Brain microvascular endothelial cell (primary cell): ENCODE results near the gene CDH13.

Source experiments
- DNase-seq: peaks from one replicate; pipeline ENCODE4 v3.0.0-alpha.2; 2020
- H3K27ac ChIP-seq: fragments of 250-450 bp; sonication (Bioruptor Pico); 2 replicates; pipeline ENCODE4 v1.5.1; 2020; ENCODE audit warnings: mild to moderate bottlenecking, moderate library complexity
- H3K27me3 ChIP-seq: fragments of 250-450 bp; sonication (Bioruptor Pico); replicated peaks from 2 replicates; pipeline ENCODE4 v1.5.1; 2020; ENCODE audit warnings: mild to moderate bottlenecking
- H3K36me3 ChIP-seq: fragments of 250-450 bp; sonication (Bioruptor Pico); replicated peaks from 2 replicates; pipeline ENCODE4 v1.5.1; 2020; ENCODE audit warnings: mild to moderate bottlenecking
- H3K4me3 ChIP-seq: 2 replicates; pipeline ENCODE4 v1.5.1; 2011; ENCODE audit warnings: low read depth, mild to moderate bottlenecking, control low read depth, low read length, moderate library complexity
- in situ Hi-C: cut with HindIII; loops from 2 replicates; pipeline ENCODE4 v1.10.0; 2017; ENCODE audit warnings: low sequenced_read_pairs, low pct_ligation_motif_present
- TF ChIP-seq, protein P1 (sequence below): IDR thresholded peaks from 2 replicates; pipeline ENCODE4 v1.5.1; 2011; ENCODE audit warnings: low read depth, mild to moderate bottlenecking, moderate library complexity, low read length, control low read depth, inconsistent platforms; ENCODE audit errors: missing control alignments

Gene CDH13

DNA sequence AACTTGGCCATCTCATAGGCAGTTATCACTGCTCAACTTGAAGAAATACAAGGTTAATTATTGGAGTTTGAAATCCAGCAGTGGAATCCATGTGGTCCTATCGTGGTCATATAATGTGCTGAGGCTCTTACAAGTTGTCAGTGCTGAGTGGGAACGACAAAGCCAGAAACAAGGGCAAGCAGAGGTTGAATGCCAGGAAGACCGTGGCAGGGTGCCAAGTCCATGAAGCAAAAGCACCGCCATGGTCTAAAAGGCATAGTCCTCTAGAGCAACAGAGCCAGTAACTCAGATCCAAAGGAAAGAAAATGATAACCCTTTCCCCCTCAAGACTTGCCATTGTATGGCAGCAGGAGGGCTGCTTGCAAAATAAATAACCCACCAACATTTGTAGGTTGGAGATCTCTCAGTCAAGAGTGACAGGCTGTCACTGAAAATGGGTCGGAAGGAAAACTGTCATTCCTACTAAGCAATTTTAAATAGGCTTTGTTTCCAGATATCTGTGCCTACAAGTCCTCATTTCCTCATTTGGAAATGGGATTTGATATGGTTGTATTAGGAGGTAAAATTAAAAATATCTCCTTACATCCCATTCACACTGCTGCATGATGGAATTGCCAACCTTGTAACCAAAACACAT is 1144.7 kb downstream of the CDH13 start:
- in situ Hi-C loops, result no loop called here
- no peak overlapping the region for H3K27ac ChIP-seq
- no peak overlapping the region for H3K4me3 ChIP-seq
- DNase-seq, result no peak
- H3K36me3 ChIP-seq, result no peaks in the 10 kb centered on the region
- H3K27me3 ChIP-seq, result no peaks in the 10 kb centered on the region
- TF ChIP-seq, protein P1, sequence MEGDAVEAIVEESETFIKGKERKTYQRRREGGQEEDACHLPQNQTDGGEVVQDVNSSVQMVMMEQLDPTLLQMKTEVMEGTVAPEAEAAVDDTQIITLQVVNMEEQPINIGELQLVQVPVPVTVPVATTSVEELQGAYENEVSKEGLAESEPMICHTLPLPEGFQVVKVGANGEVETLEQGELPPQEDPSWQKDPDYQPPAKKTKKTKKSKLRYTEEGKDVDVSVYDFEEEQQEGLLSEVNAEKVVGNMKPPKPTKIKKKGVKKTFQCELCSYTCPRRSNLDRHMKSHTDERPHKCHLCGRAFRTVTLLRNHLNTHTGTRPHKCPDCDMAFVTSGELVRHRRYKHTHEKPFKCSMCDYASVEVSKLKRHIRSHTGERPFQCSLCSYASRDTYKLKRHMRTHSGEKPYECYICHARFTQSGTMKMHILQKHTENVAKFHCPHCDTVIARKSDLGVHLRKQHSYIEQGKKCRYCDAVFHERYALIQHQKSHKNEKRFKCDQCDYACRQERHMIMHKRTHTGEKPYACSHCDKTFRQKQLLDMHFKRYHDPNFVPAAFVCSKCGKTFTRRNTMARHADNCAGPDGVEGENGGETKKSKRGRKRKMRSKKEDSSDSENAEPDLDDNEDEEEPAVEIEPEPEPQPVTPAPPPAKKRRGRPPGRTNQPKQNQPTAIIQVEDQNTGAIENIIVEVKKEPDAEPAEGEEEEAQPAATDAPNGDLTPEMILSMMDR, result no peak

DNA sequence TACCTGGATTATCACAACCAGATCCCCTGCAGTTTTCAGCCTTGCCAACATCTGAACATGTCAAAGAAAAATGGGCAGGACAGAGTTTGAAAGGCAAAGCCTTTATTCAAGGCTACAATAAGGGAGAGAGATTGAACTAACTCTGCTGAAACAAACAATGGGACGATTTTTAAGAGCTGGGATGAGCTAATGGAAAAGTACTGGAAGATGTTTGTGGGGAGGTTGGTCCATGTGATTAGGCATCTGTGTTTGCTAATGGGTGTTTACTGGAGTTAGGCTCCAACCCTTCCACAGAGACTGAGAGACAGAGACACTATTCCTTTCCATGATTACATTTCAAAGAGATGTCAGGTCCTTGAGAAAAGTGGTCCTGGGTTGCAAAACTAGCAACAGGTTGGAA is 1146.0 kb downstream of the CDH13 start:
- Histone ChIP-seq H3K36me3 (no peaks in the 10 kb centered on the region), H3K4me3 (no peak overlapping the region), H3K27ac (no peak overlapping the region), H3K27me3 (no peaks in the 10 kb centered on the region)
- in situ Hi-C loops, result no loop called here
- no peak for DNase-seq
- TF ChIP-seq, protein P1, result no peak

DNA sequence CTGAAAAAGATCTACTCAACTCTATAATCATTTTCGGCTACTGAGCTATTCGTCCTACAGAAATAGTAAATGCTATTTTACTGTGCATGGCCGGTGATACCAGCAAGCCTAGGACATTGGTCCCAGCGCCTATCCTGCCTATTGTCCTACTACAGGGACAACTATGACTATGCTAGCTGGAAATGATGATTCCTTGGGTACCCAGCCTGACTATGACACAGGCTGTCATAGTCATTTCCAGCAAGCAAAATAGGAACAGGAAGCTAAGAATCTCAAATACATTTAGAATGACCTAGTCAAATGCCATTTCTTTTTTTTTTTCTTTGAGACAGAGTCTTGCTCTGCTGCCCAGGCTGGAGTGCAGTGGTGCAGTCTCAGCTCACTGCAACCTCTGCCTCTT is 1147.3 kb downstream of the CDH13 start:
- H3K27me3 ChIP-seq, result no peaks in the 10 kb centered on the region
- no peaks in the 10 kb centered on the region for H3K36me3 ChIP-seq
- H3K27ac ChIP-seq, result no peak overlapping the region
- TF ChIP-seq, protein P1, result no peak
- DNase-seq, result no peak
- H3K4me3 ChIP-seq, result no peak overlapping the region
- in situ Hi-C loops, result no loop called here

DNA sequence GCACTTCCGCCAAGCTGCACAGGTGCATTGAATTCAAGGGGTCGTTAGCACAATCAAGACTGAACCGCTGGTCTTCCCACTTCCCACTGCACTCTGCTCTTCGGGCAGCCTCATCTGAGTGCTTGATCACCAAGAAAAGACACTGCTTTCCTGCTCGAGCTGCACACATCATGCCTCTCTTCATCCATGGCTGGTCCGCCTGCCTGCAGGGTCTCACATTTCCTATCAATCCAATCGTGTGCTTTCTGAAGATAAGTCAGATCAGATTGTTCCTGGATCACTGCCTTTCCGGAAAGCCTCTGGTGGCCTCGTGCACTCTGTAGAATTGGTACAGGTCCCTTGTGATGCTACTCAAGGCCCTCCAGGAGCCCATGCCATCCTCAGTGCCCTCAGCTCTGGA is 1150.2 kb downstream of the CDH13 start:
- Histone ChIP-seq H3K27ac (no peak overlapping the region), H3K4me3 (no peak overlapping the region), H3K36me3 (no peaks in the 10 kb centered on the region), H3K27me3 (no peaks in the 10 kb centered on the region)
- TF ChIP-seq, protein P1, result no peak
- in situ Hi-C loops, result no loop called here
- DNase-seq, result no peak

DNA sequence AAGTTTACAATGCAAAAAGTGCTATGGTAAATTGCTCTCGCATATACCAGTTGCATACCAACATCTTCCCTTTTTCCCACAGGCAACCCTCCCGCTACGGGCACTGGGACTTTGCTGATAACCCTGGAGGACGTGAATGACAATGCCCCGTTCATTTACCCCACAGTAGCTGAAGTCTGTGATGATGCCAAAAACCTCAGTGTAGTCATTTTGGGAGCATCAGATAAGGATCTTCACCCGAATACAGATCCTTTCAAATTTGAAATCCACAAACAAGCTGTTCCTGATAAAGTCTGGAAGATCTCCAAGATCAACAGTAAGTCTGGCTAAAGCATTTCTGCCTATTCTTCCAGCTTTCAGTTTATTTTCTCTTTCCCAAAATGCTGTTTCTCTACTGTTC is 1153.1 kb downstream of the CDH13 start:
- Histone ChIP-seq H3K4me3 (no peak overlapping the region), H3K27ac (no peak overlapping the region), H3K27me3 (no peaks in the 10 kb centered on the region), H3K36me3 (no peaks in the 10 kb centered on the region)
- in situ Hi-C loops, result no loop called here
- peak; percentile 63 for DNase-seq
- TF ChIP-seq, protein P1, result no peak

DNA sequence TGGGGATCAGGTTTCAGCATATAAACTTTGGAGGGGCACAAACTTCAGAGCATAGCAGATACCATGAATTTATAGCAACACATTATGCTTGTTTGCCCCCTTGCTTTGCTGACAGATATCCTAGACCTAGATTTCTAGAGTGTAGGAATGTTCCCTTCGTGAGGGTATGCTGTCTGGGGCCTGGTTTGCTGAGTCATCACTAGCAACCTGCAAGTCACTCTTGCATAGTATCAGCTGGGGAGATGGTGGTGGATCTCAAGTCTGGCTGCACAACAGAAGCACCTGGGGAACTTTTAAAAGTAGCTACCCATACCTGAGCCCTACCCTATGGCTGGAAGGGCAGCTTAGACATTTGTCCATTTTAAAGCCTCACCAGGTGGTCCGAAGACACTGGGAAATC is 1158.7 kb downstream of the CDH13 start:
- no peaks in the 10 kb centered on the region for H3K27me3 ChIP-seq
- in situ Hi-C loops, result no loop called here
- TF ChIP-seq, protein P1, result no peak
- H3K4me3 ChIP-seq, result no peak overlapping the region
- no peak overlapping the region for H3K27ac ChIP-seq
- DNase-seq, result no peak
- H3K36me3 ChIP-seq, result no peaks in the 10 kb centered on the region
